GM23248 (cell line): Measurements from ENCODE around the gene PCSK4. TPM values are rescaled to one million over a fixed set of nuclear protein-coding genes. Genes with fewer than 3 reads are reported as not detected.

Experiments used
- DNase-seq: peaks from one replicate; pipeline ENCODE4 v3.0.0-alpha.2; 2015
- H2AFZ ChIP-seq: fragments of 200-600 bp; sonication (generic); 2 replicates; pipeline ENCODE4 v1.6.1; 2016; ENCODE audit warnings: antibody characterized with exemption
- H3F3A ChIP-seq: fragments of 200-600 bp; sonication (generic); 2 replicates; pipeline ENCODE4 v1.6.1; 2016; ENCODE audit warnings: mild to moderate bottlenecking, antibody characterized with exemption, mixed run types; ENCODE audit not compliant: insufficient read depth
- H3K27ac ChIP-seq: fragments of 200-600 bp; sonication (generic); 2 replicates; pipeline ENCODE4 v1.5.1; 2016; ENCODE audit warnings: mild to moderate bottlenecking
- H3K27me3 ChIP-seq: fragments of 200-600 bp; sonication (generic); replicated peaks from 2 replicates; pipeline ENCODE4 v1.6.1; 2016; ENCODE audit warnings: mild to moderate bottlenecking; ENCODE audit not compliant: insufficient read depth
- H3K36me3 ChIP-seq: fragments of 200-600 bp; sonication (generic); 2 replicates; pipeline ENCODE4 v1.6.1; 2016; ENCODE audit warnings: low read depth, mild to moderate bottlenecking
- H3K4me1 ChIP-seq: fragments of 200-600 bp; sonication (generic); 2 replicates; pipeline ENCODE4 v1.6.1; 2016; ENCODE audit warnings: mild to moderate bottlenecking; ENCODE audit not compliant: insufficient read depth
- H3K4me2 ChIP-seq: fragments of 200-600 bp; sonication (generic); one replicate; pipeline ENCODE4 v1.6.1; 2016; ENCODE audit warnings: mild to moderate bottlenecking; ENCODE audit not compliant: unreplicated experiment
- H3K4me3 ChIP-seq: fragments of 200-600 bp; sonication (generic); 2 replicates; pipeline ENCODE4 v1.5.1; 2016; ENCODE audit warnings: mild to moderate bottlenecking
- H3K79me2 ChIP-seq: fragments of 200-600 bp; sonication (generic); 2 replicates; pipeline ENCODE4 v1.6.1; 2016; ENCODE audit warnings: mild to moderate bottlenecking; ENCODE audit not compliant: insufficient read depth
- H3K9ac ChIP-seq: fragments of 200-600 bp; sonication (generic); 2 replicates; pipeline ENCODE4 v1.6.1; 2016; ENCODE audit warnings: mild to moderate bottlenecking
- H3K9me2 ChIP-seq: fragments of 200-600 bp; sonication (generic); 2 replicates; pipeline ENCODE4 v1.6.1; 2016; ENCODE audit warnings: mixed run types, mild to moderate bottlenecking, moderate library complexity; ENCODE audit not compliant: insufficient read depth
- H3K9me3 ChIP-seq: fragments of 200-600 bp; sonication (generic); one replicate; pipeline ENCODE4 v1.6.1; 2017; ENCODE audit warnings: low read depth
- H4K20me1 ChIP-seq: fragments of 200-600 bp; sonication (generic); 2 replicates; pipeline ENCODE4 v1.6.0; 2016; ENCODE audit not compliant: insufficient read depth
- EZH2 ChIP-seq: fragments of 200-600 bp; sonication (generic); IDR thresholded peaks from 2 replicates; pipeline ENCODE4 v1.6.1; 2018; ENCODE audit warnings: antibody characterized with exemption, mild to moderate bottlenecking; ENCODE audit not compliant: insufficient read depth, poor library complexity, severe bottlenecking
- EZH2phosphoT487 ChIP-seq: fragments of 200-600 bp; sonication (generic); IDR thresholded peaks from 2 replicates; pipeline ENCODE4 v1.6.1; 2018; ENCODE audit warnings: antibody characterized with exemption, moderate library complexity, mild to moderate bottlenecking, low read depth; ENCODE audit not compliant: insufficient read depth
- WGBS, 2 experiments: methylation state at CpG; one replicate each; pipeline ENCODE4 v1.1.6; 2015 to 2017; ENCODE audit warnings: low lambda C conversion rate in 2 of 2, low coverage in 1 of 2; ENCODE audit errors: missing lambda C conversion rate in 2 of 2; 5-methylcytosine and 5-hydroxymethylcytosine counted together
- in situ Hi-C: fragments of 300-500 bp; cut with MboI; formaldehyde crosslinking; loops from 2 replicates; pipeline ENCODE4 v1.15.0; 2020
- polyA plus RNA-seq: library from polyadenylated mRNA; unstranded; fragments of >200 nt; fragmentation: Nextera tagmentation; extraction: Ambion mirVana; gene quantifications from 2 replicates; pipeline ENCODE4 v1.2.1, GENCODE V29; 2016
- total RNA-seq: library from RNA; depleted of rRNA; stranded (reverse); fragments of >200 nt; shearing (Covaris generic); gene quantifications from 2 replicates; pipeline ENCODE4 v1.2.3, GENCODE V29; 2014

PCSK4 gene
- total and polyA plus RNA-seq, 2 experiments from 2014 or later, result 0.28 to 0.76 TPM

DNA sequence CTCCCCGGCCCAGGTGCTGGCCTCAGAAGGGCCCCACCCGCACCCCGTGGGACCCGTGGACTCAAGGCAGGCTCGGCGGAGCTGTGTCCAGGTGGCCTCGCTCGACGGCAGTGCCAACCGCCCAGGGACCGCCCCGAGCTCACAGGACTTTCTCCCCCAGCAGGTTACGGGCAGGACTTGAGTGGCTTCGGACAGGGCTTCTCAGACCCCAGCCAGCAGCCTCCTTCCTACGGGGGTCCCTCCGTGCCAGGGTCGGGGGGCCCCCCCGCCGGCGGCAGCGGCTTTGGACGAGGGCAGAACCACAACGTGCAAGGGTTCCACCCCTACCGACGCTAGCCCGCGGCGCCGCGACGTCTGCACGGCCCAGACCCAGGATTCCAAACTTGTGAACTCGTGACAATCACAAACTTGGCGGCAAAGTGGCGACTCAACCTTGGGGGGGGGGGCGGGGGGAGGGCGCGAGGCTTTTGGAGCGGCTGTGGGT is 55.5 kb downstream of the PCSK4 start:
- Histone ChIP-seq H3F3A (peaks cover 19% of the 10 kb centered on the region), H3K79me2 (peaks cover 39% of the 10 kb centered on the region), H3K9ac (no peak overlapping the region), H3K9me2 (no peaks in the 10 kb centered on the region), H2AFZ (no peak overlapping the region), H3K4me1 (0 out of 2 replicates have a peak, but pooled peaks cover 2% of the 10 kb centered on the region), H3K27me3 (no peaks in the 10 kb centered on the region), H3K4me3 (no peak overlapping the region), H3K9me3 (no peaks in the 10 kb centered on the region), H3K4me2 (no peak overlapping the region), H3K27ac (no peak overlapping the region), H4K20me1 (no peaks in the 10 kb centered on the region; the same call in 1 of the 2 replicates), H3K36me3 (peaks cover 10% of the 10 kb centered on the region)
- in situ Hi-C loops, result no loop called here
- WGBS, 2 experiments, result 92% methylated on average over 26 to 38 of the region's 39 CpGs
- TF ChIP-seq EZH2 (no peak), EZH2phosphoT487 (no peak)
- DNase-seq, result no peak

DNA sequence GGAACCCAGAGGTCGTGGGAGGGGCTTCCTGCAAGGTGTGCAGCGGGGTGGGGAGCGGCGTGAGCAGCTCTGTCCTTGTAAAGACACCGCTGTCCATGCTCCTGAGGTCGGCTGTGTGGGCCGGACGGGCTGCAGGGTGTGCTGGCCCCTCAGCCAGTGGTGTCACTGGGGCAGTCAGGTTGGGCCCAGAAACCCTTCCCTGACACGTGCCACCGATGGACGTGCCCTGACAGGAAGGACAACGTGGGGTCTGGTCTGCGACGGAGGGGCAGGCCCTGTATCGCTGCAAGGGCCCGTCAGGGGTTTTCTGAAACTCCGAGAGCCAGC is 56.1 kb downstream of the PCSK4 start:
- H3K4me3 ChIP-seq, result no peak overlapping the region
- peaks cover 10% of the 10 kb centered on the region for H3K36me3 ChIP-seq
- peaks cover 39% of the 10 kb centered on the region for H3K79me2 ChIP-seq
- H3K27ac ChIP-seq, result no peak overlapping the region
- WGBS, 2 experiments, result 92 to 93% methylated on average over 17 of the region's 17 CpGs
- peaks cover 19% of the 10 kb centered on the region for H3F3A ChIP-seq
- in situ Hi-C loops, result no loop called here
- H3K9ac ChIP-seq, result no peak overlapping the region
- no peak for TF ChIP-seq EZH2
- no peak for TF ChIP-seq EZH2phosphoT487
- H3K9me3 ChIP-seq, result no peaks in the 10 kb centered on the region
- H3K9me2 ChIP-seq, result no peaks in the 10 kb centered on the region
- H4K20me1 ChIP-seq, result no peaks in the 10 kb centered on the region
- H3K4me2 ChIP-seq, result no peak overlapping the region
- no peak overlapping the region for H2AFZ ChIP-seq
- DNase-seq, result no peak
- no peaks in the 10 kb centered on the region for H3K4me1 ChIP-seq
- no peaks in the 10 kb centered on the region for H3K27me3 ChIP-seq

DNA sequence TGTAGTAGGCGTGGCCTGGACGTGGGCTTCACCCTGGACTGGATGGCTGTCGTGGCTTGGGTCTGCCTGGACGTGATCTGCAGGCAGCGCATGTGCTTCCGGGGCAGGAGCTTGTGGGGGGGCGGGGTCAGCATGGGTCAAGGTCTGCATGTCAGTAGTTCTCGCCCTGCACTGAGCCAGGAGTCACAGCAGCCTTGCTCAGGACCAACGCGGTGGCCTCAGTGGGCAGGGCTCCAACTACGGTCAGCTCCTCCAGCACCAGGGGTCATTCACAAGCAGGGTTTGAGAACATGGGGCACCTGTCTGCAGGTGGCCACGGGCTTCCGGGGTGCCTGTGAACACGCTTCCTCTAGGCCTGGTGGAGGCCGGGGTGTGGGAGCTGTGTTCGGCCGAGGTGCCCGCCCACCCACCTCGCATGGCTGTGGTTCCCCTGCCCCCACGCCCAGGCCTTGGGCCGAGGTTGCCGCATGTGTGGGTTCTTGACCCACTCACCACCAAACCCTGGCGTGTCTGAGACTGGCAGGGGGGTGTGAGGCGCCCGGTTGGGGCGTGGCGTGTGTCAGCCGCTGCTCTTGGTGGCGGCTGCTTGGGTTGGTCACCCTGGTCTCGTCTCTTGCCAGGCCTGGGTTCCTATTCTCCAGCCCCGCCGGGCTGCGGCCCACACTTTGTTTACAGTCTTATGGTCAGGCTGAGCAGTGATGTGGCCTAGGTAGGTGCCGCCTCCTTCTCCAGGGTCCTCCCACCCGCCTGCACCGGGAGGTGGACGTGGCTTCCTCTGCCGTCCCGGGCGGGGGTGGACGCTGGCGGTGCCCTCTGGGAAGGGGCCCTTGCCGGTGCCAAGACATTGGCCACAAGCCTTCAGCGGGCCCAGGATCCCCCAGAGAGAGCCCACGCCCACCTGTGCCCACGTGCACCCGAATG is 56.8 kb downstream of the PCSK4 start:
- Histone ChIP-seq H3K79me2 (peaks cover 39% of the 10 kb centered on the region), H3K36me3 (peaks cover 11% of the 10 kb centered on the region), H3K27me3 (no peaks in the 10 kb centered on the region), H3K27ac (no peak overlapping the region), H3K9me2 (no peaks in the 10 kb centered on the region), H3K9me3 (no peaks in the 10 kb centered on the region), H3K4me3 (no peak overlapping the region), H3K9ac (no peak overlapping the region), H2AFZ (no peak overlapping the region), H3K4me1 (no peaks in the 10 kb centered on the region), H3K4me2 (no peak overlapping the region), H4K20me1 (no peaks in the 10 kb centered on the region), H3F3A (peaks cover 19% of the 10 kb centered on the region)
- no peak for DNase-seq
- 91 to 92% methylated on average over 34 to 47 of the region's 47 CpGs for WGBS, 2 experiments
- in situ Hi-C loops, result no loop called here
- TF ChIP-seq EZH2phosphoT487 (no peak), EZH2 (no peak)

DNA sequence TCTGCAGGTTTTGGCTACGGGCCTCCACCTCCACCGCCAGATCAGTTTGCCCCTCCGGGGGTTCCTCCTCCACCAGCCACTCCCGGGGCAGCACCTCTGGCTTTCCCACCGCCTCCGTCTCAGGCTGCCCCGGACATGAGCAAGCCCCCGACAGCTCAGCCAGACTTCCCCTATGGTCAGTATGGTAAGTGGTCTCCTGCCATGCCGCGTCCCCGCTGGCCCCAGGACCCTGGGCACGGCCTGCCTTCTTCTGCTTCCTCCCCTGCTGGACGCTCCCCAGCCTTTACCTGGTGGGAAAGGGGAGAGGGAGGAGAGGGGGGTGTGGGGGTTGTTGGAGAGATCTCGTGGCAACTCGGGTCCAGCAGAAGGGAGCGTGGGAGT is 57.7 kb downstream of the PCSK4 start:
- 97 to 98% methylated on average over 7 to 16 of the region's 16 CpGs for WGBS, 2 experiments
- Histone ChIP-seq H3K9ac (no peak overlapping the region), H3K79me2 (peaks cover 46% of the 10 kb centered on the region), H3K27me3 (no peaks in the 10 kb centered on the region), H3K9me2 (no peaks in the 10 kb centered on the region), H4K20me1 (no peaks in the 10 kb centered on the region), H3F3A (peaks cover 14% of the 10 kb centered on the region), H3K36me3 (peaks cover 15% of the 10 kb centered on the region), H3K9me3 (no peaks in the 10 kb centered on the region), H2AFZ (no peak overlapping the region), H3K4me1 (no peaks in the 10 kb centered on the region), H3K27ac (no peak overlapping the region), H3K4me2 (no peak overlapping the region), H3K4me3 (no peak overlapping the region)
- DNase-seq, result no peak
- TF ChIP-seq EZH2, result no peak
- no peak for TF ChIP-seq EZH2phosphoT487
- in situ Hi-C loops, result no loop called here
